IMR-90 (cell line): ENCODE results near the gene SLF1. TPM values are rescaled to one million over a fixed set of nuclear protein-coding genes. Genes with fewer than 3 reads are reported as not detected.

ENCODE experiments used
- ATAC-seq: fragments of 200-7000 bp; cut with Tn5 transposase; 2 replicates; pipeline ENCODE4 v1.9.1; 2020; ENCODE audit warnings: low read depth, mild to moderate bottlenecking, moderate library complexity
- BruUV-seq: library from RNA; stranded (reverse); fragments of 400-500 nt; replicated peaks from 2 replicates; lab custom pipeline; 2021; lab: Mats Ljungman, UMichigan
- CTCF ChIA-PET: fragments of 300-600 bp; formaldehyde crosslinking; extraction: SDS; loops from one replicate; lab custom pipeline; 2021; ENCODE audit warnings: antibody characterized with exemption; lab: Yijun Ruan, JAX
- POLR2A ChIA-PET: fragments of 300-600 bp; sonication (Branson Sonifier 250); formaldehyde crosslinking; loops from one replicate; lab custom pipeline; 2022; ENCODE audit warnings: antibody characterized with exemption; ENCODE audit not compliant: unreplicated experiment; lab: Charles Lee
- DNase-seq: peaks from one replicate; pipeline ENCODE4 v3.0.0; 2013
- H2AFZ ChIP-seq: replicated peaks from 2 replicates; pipeline ENCODE3; 2013; ENCODE audit warnings: low read length, mild to moderate bottlenecking; ENCODE audit not compliant: poor library complexity
- H2AK5ac ChIP-seq: 2 replicates; pipeline ENCODE4 v1.6.1; 2013; ENCODE audit warnings: low read depth, low read length, inconsistent platforms
- H2AK9ac ChIP-seq: replicated peaks from 2 replicates; pipeline ENCODE3; 2013; ENCODE audit warnings: mild to moderate bottlenecking, low read depth, low read length, moderate library complexity; ENCODE audit not compliant: poor library complexity
- H2BK120ac ChIP-seq: 2 replicates; pipeline ENCODE4 v1.6.1; 2013; ENCODE audit warnings: low read depth, low read length, inconsistent platforms
- H2BK15ac ChIP-seq: 3 replicates; pipeline ENCODE4 v1.6.1; 2013; ENCODE audit warnings: low read depth, low read length, inconsistent platforms
- H2BK20ac ChIP-seq: 2 replicates; pipeline ENCODE4 v1.6.1; 2013; ENCODE audit warnings: low read depth, mild to moderate bottlenecking, inconsistent platforms, low read length, moderate library complexity
- H2BK5ac ChIP-seq: 2 replicates; pipeline ENCODE4 v1.6.1; 2013; ENCODE audit warnings: mild to moderate bottlenecking, low read depth, low read length, inconsistent platforms; ENCODE audit not compliant: poor library complexity, severe bottlenecking
- H3K14ac ChIP-seq: replicated peaks from 2 replicates; pipeline ENCODE4 v1.6.1; 2013; ENCODE audit warnings: low read depth, low read length, inconsistent platforms
- H3K18ac ChIP-seq: 2 replicates; pipeline ENCODE4 v1.6.1; 2013; ENCODE audit warnings: low read depth, low read length, control low read depth
- H3K23ac ChIP-seq: 2 replicates; pipeline ENCODE4 v1.6.1; 2013; ENCODE audit warnings: low read depth, low read length, inconsistent platforms
- H3K27ac ChIP-seq: 2 replicates; pipeline ENCODE4 v1.5.1; 2013; ENCODE audit warnings: mild to moderate bottlenecking, control low read depth, low read length; ENCODE audit not compliant: insufficient read depth
- H3K27me3 ChIP-seq: 2 replicates; pipeline ENCODE4 v1.6.1; 2013; ENCODE audit warnings: low read length; ENCODE audit not compliant: control insufficient read depth, insufficient read depth
- H3K36me3 ChIP-seq: 2 replicates; pipeline ENCODE4 v1.6.1; 2013; ENCODE audit warnings: low read length, mixed read lengths; ENCODE audit not compliant: control insufficient read depth, insufficient read depth
- H3K4ac ChIP-seq: 2 replicates; pipeline ENCODE4 v1.6.1; 2013; ENCODE audit warnings: low read depth, low read length, inconsistent platforms
- H3K4me1 ChIP-seq: 2 replicates; pipeline ENCODE4 v1.6.1; 2013; ENCODE audit warnings: low read length, mixed read lengths; ENCODE audit not compliant: control insufficient read depth, insufficient read depth
- H3K4me2 ChIP-seq: 2 replicates; pipeline ENCODE4 v1.6.1; 2013; ENCODE audit warnings: low read depth, mild to moderate bottlenecking, control low read depth, low read length, moderate library complexity
- H3K4me3 ChIP-seq: 2 replicates; pipeline ENCODE4 v1.5.1; 2013; ENCODE audit warnings: low read depth, mild to moderate bottlenecking, control low read depth, low read length, moderate library complexity; ENCODE audit not compliant: insufficient read depth
- H3K56ac ChIP-seq: 2 replicates; pipeline ENCODE4 v1.6.1; 2013; ENCODE audit warnings: low read length, inconsistent platforms; ENCODE audit not compliant: insufficient read depth; ENCODE audit errors: extremely low read depth
- H3K79me1 ChIP-seq, 2 experiments: 2 replicates each; pipeline ENCODE4 v1.6.1; 2013; ENCODE audit warnings: low read length in 2 of 2, inconsistent platforms in 1 of 2, low read depth in 1 of 2
- H3K9ac ChIP-seq: 2 replicates; pipeline ENCODE4 v1.6.1; 2013; ENCODE audit warnings: low read depth, low read length, control low read depth
- H3K9me1 ChIP-seq: 2 replicates; pipeline ENCODE4 v1.6.1; 2013; ENCODE audit warnings: low read length, inconsistent platforms; ENCODE audit not compliant: insufficient read depth
- H3K9me3 ChIP-seq: 2 replicates; pipeline ENCODE4 v1.6.1; 2013; ENCODE audit warnings: low read length; ENCODE audit not compliant: control insufficient read depth, insufficient read depth
- H4K20me1 ChIP-seq: 2 replicates; pipeline ENCODE4 v1.6.1; 2013; ENCODE audit warnings: low read length, inconsistent platforms; ENCODE audit not compliant: insufficient read depth
- H4K5ac ChIP-seq: 2 replicates; pipeline ENCODE4 v1.6.1; 2013; ENCODE audit warnings: mild to moderate bottlenecking, low read depth, low read length, control low read depth
- H4K8ac ChIP-seq, 2 experiments: 2 replicates each; pipeline ENCODE4 v1.6.1; 2013; ENCODE audit warnings: low read depth in 2 of 2, low read length in 2 of 2, control low read depth in 1 of 2, inconsistent platforms in 1 of 2
- H4K91ac ChIP-seq: 2 replicates; pipeline ENCODE4 v1.6.1; 2013; ENCODE audit warnings: low read depth, low read length, inconsistent platforms; ENCODE audit not compliant: insufficient read depth
- BHLHE40 ChIP-seq: fragments of 150-350 bp; IDR thresholded peaks from 2 replicates; pipeline ENCODE4 v1.6.1; 2016; ENCODE audit warnings: mild to moderate bottlenecking, low read depth, low read length
- FOS ChIP-seq: fragments of 150-350 bp; IDR thresholded peaks from 2 replicates; pipeline ENCODE4 v1.6.1; 2016; ENCODE audit warnings: low read depth, low read length
- MAFK ChIP-seq: IDR thresholded peaks from 2 replicates; pipeline ENCODE4 v1.6.1; 2012; ENCODE audit warnings: low read depth, low read length, improper control_type of control experiment
- NFE2L2 ChIP-seq: fragments of 150-350 bp; IDR thresholded peaks from 2 replicates; pipeline ENCODE4 v1.6.1; 2016; ENCODE audit warnings: low read depth, mild to moderate bottlenecking, low read length
- POLR2A ChIP-seq: IDR thresholded peaks from 2 replicates; pipeline ENCODE4 v1.6.1; 2012; ENCODE audit warnings: mild to moderate bottlenecking, low read depth, low read length
- RAD21 ChIP-seq: IDR thresholded peaks from 2 replicates; pipeline ENCODE4 v1.6.1; 2012; ENCODE audit warnings: low read length, improper control_type of control experiment
- SMC3 ChIP-seq: fragments of 150-350 bp; IDR thresholded peaks from 2 replicates; pipeline ENCODE4 v1.6.1; 2016; ENCODE audit warnings: low read depth, mild to moderate bottlenecking, antibody characterized with exemption, low read length, moderate library complexity
- USF2 ChIP-seq: fragments of 150-350 bp; IDR thresholded peaks from 2 replicates; pipeline ENCODE4 v1.6.1; 2017; ENCODE audit warnings: mild to moderate bottlenecking, antibody characterized with exemption, low read length, low read depth
- dilution Hi-C: fragments of 300-500 bp; cut with HindIII; formaldehyde crosslinking; loops from one replicate; pipeline ENCODE4 v1.14.3; 2018; ENCODE audit warnings: low sequenced_read_pairs; ENCODE audit not compliant: unreplicated experiment
- in situ Hi-C: fragments of 300-500 bp; cut with MboI; formaldehyde crosslinking; loops from 3 replicates; pipeline ENCODE4 v1.14.3; 2019; ENCODE audit warnings: low sequenced_read_pairs, inconsistent platforms, mixed read lengths
- intact Hi-C: fragments of 100-400 bp; cut with micrococcal nuclease; formaldehyde crosslinking; loops from 2 replicates; pipeline ENCODE4 v1.10.0; 2022
- polyA plus RNA-seq, 3 experiments: library from polyadenylated mRNA; depleted of rRNA; stranded (reverse); fragments of >200 nt; gene quantifications; 2 replicates each; pipeline ENCODE4 v1.2.3, GENCODE V29; 2012; ENCODE audit warnings: low replicate concordance in 1 of 3
- total RNA-seq: library from RNA; depleted of rRNA; stranded (reverse); fragments of >200 nt; gene quantifications from 2 replicates; pipeline ENCODE4 v1.2.3, GENCODE V29; 2012

Gene SLF1
- total and polyA plus RNA-seq, 2 of the 4 experiments (the other 2 are of a cell fraction): 1.9 to 3.4 TPM

DNA sequence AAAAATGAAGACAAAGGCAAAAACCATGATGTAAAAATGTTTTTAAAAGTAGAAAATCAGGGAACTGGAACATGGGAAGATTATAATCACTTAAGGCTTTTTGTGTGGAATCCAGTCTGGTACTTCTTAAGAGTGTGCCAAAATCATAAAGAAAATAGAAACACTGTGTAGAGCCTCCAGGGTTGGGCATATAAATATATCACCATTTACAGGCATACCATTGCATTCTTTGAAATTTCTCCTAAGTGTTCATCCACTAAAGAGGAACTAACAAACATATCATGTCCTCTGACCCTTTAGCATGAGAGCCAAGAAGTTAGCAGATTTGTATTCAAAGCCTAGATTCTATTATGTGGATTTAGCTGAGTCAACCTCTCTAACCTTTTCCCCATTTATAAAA lies 93.3 kb downstream of the SLF1 start:
- H2AK9ac ChIP-seq: no peak overlapping the region
- H3K18ac ChIP-seq: no peak overlapping the region
- no peak overlapping the region for H4K5ac ChIP-seq
- no peak overlapping the region for H2BK20ac ChIP-seq
- no peak overlapping the region for H3K56ac ChIP-seq
- H2BK5ac ChIP-seq: no peak overlapping the region
- intact Hi-C loops (no loop called here), dilution Hi-C loops (no loop called here), in situ Hi-C loops (no loop called here)
- no peak overlapping the region for H3K4me3 ChIP-seq
- POLR2A ChIA-PET: no interaction called here
- no peaks in the 10 kb centered on the region for H4K20me1 ChIP-seq
- no peak overlapping the region for H2BK15ac ChIP-seq
- no peaks in the 10 kb centered on the region for H3K9me3 ChIP-seq
- H3K9me1 ChIP-seq: no peaks in the 10 kb centered on the region; the same call in 1 of the 2 replicates
- no TSS peak for BruUV-seq
- no peak overlapping the region for H4K8ac ChIP-seq
- no peaks in the 10 kb centered on the region for H3K27me3 ChIP-seq
- H2AK5ac ChIP-seq: no peak overlapping the region
- H3K4me1 ChIP-seq: 0 out of 2 replicates have a peak, but pooled peaks cover 1% of the 10 kb centered on the region
- no peak overlapping the region for H2BK120ac ChIP-seq
- no peak overlapping the region for H3K14ac ChIP-seq
- H3K9ac ChIP-seq: no peak overlapping the region
- H3K36me3 ChIP-seq: no peaks in the 10 kb centered on the region
- CTCF ChIA-PET: no interaction called here
- ATAC-seq (peak; percentile 86), DNase-seq (no peak)
- no peak overlapping the region for H3K27ac ChIP-seq
- H4K91ac ChIP-seq: no peak overlapping the region
- H3K4ac ChIP-seq: no peak overlapping the region
- TF ChIP-seq USF2 (no peak), SMC3 (no peak), NFE2L2 (no peak), RAD21 (no peak), FOS (no peak), POLR2A (no peak), BHLHE40 (no peak), MAFK (no peak)
- H2AFZ ChIP-seq: no peak overlapping the region
- H3K23ac ChIP-seq: no peak overlapping the region
- no peak overlapping the region for H3K4me2 ChIP-seq
- no peaks in the 10 kb centered on the region for H3K79me1 ChIP-seq
